GM18870 (cell line): ENCODE measurements around the gene DNAH8.
"Not testable (repeated sequence)": the region's sequence is repeated elsewhere in the genome, so short reads cannot be mapped to it uniquely, and the experiment has no call there.

Experiments used
- ATAC-seq: cut with Tn5 transposase; IDR thresholded peaks from one replicate; pipeline ENCODE4 v1.9.1; 2021; ENCODE audit warnings: moderate library complexity; ENCODE audit not compliant: unreplicated experiment

Gene DNAH8

GRCh38 chr6:38882157-38882556 lies 167.0 kb downstream of the DNAH8 start:
- ATAC-seq: no peak

- ATAC-seq: no peak
Measured at GRCh38 chr6:38897507-38897906, 182.4 kb downstream of the DNAH8 start.

- ATAC-seq: no peak
Measured at GRCh38 chr6:38901802-38902522, 186.9 kb downstream of the DNAH8 start.

- ATAC-seq: no peak
Measured at GRCh38 chr6:38906582-38906981, 191.5 kb downstream of the DNAH8 start.

DNA sequence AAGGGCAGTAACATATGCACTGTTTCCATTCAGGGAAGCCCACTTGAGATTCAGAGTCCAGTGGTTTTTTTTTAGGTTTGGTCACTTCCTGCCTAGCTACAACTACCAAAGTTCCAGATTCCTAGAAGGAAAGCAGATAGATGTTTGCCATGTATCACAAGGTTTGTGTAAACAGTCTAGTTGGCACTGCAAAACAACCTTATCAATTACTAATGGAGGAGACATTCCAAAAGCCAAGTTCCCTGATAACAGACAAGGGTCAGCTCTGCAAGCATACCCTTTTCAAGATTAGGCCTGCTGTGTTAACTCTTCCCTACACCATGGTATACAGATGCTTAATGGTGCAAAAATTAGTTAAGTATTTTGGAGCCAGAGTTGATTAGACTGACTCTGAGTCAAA lies 192.2 kb downstream of the DNAH8 start:
- ATAC-seq: no peak

DNA sequence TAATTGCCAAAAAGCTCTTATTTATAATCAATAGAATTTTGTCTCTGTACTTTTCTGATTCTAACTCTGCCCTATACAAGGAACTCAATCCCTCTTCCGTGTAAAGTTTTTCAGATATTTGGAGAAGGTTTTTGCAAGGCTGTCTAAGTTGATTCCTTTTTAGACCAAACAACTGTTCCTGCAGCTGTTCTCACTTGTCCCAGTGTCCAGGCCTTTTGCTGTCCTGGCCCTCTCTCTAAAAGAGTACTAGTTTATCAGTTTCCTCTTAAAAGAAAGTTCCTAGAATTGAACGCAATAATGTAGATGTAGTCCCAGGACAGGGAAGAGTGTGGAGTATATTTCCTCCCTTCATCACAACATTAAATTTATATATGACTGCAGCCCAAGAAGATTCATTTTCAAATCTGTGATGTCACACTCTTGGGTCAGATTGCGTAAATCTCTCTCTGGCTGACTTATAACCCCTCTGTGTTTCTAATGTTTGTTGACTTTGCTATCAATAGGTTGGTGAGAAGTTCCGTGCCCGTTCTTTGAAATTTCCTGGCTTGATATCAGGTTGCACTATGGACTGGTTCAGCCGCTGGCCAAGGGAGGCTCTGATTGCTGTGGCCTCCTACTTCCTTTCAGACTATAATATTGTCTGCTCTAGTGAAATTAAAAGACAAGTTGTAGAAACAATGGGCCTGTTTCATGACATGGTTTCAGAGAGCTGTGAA lies 194.1 kb downstream of the DNAH8 start:
- no peak for ATAC-seq

DNA sequence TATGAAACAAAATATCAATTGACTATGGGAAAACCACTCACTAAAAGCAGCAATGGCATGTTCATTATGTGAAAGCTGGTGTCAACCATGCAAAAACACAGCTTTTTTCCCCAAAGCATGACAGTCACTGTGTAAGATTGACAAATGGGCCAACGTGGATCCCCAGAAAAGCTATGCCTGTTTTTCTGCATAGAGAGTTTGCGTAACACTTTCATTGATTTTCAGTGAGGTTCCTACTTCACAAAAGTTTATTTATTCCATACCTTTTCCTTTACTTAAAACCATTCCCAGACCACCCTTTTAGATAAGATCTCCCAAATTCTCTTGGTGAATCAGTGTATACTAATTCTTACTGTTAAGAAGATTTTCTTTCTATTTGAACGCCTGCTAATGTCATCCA lies 195.1 kb downstream of the DNAH8 start:
- ATAC-seq: no peak

DNA sequence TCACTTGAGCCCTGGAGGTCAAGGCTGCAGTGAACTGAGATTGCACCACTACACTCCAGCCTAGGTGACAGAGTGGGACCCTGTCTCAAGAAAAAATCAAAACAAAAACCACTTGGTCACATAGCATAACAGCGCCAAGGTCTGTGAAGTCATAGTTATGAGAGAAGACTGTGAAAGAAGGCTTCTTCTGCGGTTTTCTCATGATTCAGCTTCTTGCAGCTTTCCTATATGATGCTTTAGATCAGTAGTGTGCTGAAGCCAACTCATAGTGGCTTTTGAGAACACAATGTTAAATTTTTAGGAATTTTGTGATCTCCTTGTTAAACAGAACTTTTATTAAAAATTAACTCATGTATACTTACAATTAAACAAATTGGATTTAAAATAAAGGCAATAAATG lies 197.3 kb downstream of the DNAH8 start:
- ATAC-seq: no peak

DNA sequence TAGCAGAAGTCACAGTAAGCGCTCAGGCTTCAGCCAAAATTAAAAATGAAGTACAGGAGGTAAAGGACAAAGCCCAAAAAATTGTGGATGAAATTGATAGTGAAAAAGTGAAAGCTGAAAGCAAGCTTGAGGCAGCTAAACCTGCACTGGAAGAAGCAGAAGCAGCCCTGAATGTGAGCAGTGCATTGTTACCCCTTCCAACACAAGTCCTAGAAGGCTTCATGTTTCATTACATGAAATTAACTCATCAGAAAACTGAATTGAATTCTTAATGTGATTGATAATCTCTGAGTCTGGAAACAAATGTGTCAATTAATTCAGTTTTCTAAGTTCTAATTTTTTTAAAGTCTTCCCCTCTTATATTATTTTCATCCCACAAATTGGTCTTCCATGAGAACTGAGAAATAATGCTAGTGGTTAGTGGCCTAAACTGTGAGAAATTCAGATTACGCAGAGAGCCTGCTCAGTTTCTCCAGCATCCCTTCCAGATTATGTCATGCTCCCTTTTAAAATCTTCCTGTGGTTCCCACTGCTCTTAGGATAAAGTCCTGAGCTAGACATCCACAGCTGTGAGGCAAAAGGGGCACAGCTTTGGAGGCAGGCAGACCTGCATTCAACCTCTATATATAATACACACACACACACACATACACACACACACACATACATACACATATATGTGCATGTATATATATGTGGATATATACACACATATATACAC lies 200.3 kb downstream of the DNAH8 start:
- no peak for ATAC-seq

- not testable (repeated sequence) for ATAC-seq
Measured at GRCh38 chr6:38921540-38921939, 206.4 kb downstream of the DNAH8 start.

GRCh38 chr6:38924791-38925509 lies 209.8 kb downstream of the DNAH8 start:
- no peak for ATAC-seq

DNA sequence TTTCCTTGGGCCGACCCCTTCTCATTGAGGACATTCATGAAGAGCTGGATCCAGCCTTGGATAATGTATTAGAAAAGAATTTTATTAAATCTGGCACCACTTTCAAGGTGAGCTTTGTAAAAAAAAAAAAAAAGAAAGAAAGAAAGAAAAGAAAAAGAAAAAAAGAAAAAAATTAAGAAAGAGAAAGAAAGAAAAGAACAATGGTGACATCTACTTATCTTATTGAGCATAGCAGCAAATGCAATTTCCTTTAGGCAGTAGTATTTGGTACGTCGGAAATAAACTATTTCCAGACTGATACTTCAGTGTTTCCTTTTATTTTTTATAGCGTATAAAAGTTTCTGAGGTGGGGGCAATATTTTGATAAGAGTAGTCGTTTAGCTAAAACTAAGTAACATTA lies 214.4 kb downstream of the DNAH8 start:
- no peak for ATAC-seq

GRCh38 chr6:38933426-38933825 lies 218.3 kb downstream of the DNAH8 start:
- ATAC-seq: no peak

- ATAC-seq: no peak
Measured at GRCh38 chr6:38935051-38935450, 219.9 kb downstream of the DNAH8 start.

DNA sequence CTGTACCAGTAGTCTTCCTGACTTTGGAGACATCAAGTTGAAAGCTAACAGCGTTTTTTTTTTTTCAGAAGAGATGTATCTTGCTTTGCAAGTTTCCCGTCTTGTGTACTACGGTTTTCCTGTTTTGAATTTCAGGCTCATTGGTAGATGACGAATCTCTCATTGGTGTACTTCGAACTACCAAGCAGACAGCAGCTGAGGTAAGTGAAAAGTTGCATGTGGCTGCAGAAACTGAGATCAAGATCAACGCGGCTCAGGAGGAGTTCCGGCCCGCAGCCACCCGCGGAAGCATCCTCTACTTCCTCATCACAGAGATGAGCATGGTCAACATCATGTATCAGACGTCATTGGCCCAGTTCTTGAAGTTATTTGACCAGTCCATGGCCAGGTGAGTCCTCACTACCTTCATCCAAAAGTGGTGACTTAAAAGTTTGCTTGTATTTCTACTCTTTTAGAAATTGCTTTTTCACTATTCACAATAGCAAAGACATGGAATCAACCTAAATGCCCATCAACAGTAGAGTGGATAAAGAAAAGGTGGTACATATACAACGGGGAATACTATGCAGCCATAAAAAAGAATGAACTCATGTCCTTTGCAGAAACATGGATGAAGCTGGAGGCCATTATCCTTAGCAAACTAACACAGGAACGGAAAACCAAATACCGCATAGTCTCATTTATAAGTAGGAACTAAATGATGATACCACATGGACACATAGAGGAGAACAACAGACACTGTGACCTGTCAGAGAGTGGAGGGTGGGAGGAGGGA lies 222.9 kb downstream of the DNAH8 start:
- no peak for ATAC-seq

DNA sequence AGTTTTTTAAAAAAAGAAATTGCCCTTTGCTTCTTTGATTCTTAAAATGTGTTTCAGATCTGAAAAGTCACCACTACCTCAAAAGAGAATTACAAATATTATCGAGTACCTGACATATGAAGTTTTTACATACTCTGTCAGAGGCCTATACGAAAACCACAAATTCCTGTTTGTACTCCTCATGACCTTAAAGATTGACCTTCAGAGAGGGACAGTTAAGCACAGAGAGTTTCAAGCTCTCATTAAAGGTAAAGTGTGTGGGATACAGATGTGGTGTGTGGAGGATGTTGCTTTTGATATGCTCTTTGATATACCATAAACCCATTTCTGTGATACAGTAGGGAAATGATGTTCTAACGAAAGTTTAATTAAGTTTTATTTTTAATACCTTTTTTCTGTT lies 223.6 kb downstream of the DNAH8 start:
- no peak for ATAC-seq

- ATAC-seq: no peak
Measured at GRCh38 chr6:38942442-38942841, 227.3 kb downstream of the DNAH8 start.

- no peak for ATAC-seq
Measured at GRCh38 chr6:38942965-38943364, 227.9 kb downstream of the DNAH8 start.

DNA sequence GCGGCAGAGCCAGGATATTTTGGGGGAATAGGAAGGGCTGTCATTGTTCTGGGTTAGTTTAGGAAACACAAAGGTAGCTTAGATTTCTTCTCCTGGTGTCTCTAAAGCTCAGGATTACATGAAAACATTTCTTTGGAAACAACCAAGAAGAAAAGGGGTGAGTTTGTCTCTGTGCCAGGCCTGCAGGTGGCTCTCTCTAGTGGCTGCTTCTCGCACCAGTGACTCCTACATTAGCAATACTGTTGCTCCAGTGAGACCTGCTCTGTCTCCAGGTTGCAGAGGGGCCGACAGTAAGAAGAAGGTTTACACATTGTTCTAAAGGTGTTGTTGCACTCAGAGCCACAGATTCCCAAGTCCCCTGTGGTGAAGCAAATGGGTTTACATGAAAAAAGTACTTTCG lies 228.9 kb downstream of the DNAH8 start:
- no peak for ATAC-seq

DNA sequence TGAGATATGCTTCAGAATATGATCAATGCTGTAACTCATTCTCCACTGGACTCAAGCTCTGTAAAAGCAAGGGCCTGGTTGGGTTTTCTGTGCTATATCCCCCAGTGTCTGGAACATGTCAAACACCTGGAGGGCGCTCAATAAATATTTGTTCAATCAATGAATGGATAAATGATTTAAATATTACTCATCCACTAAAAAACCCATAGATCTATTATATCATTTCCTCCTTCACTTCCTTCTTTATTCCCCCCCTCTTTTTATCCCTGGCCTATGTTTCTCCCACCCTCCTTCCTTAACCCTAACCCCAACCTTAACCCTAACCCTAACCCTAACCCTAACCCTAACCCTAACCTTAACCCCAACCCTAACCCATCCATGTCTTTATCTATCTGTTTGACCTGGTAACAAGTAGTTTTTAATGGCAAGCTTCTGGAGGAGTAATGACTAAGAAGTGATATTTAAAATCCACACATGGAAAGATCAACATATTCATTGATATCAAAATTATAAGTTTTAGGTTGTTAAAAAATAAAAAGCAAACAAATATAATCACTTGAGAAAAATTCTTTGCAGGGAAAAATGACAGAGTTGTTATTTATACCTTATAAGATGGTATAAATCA lies 229.7 kb downstream of the DNAH8 start:
- no peak for ATAC-seq
